NCI-H2196 treated with DMSO at 0.1 percent for 48 hours (cell line): ENCODE data around the gene TMC6.
"Not testable (repeated sequence)": the region's sequence is repeated elsewhere in the genome, so short reads cannot be mapped to it uniquely, and the experiment has no call there.

Experiments used
- DNase-seq: peaks from one replicate; lab custom pipeline; 2025; ENCODE audit not compliant: unreplicated experiment; lab: John Stamatoyannopoulos, UW

The TMC6 gene

GRCh38 chr17:78128551-78129350, at the start of gene TMC6:
Gene TMC6, minus strand, starts transcription at chr17:78128755. Its CDS starts 1,923 bp downstream, at chr17:78126832.
- DNase-seq: peak; percentile 89

GRCh38 chr17:78176548-78177025, 48.0 kb upstream of the TMC6 start:
- no peak for DNase-seq

- DNase-seq: no peak
Observed at GRCh38 chr17:78175643-78175981, 47.1 kb upstream of the TMC6 start.

- DNase-seq: peak; percentile 98
Observed at GRCh38 chr17:78174870-78175642, 46.5 kb upstream of the TMC6 start.

- peak; percentile 99 for DNase-seq
Observed at GRCh38 chr17:78174346-78174869, 45.9 kb upstream of the TMC6 start.

GRCh38 chr17:78173097-78173715, 44.7 kb upstream of the TMC6 start:
- DNase-seq: no peak

GRCh38 chr17:78172249-78173051, 43.9 kb upstream of the TMC6 start:
- DNase-seq: no peak

- not testable (repeated sequence) for DNase-seq
Observed at GRCh38 chr17:78171591-78172248, 43.2 kb upstream of the TMC6 start.

- DNase-seq: no peak
Observed at GRCh38 chr17:78170692-78171590, 42.4 kb upstream of the TMC6 start.

GRCh38 chr17:78168903-78169793, 40.6 kb upstream of the TMC6 start:
- peak; percentile 62 for DNase-seq

- peak; percentile 76 for DNase-seq
Observed at GRCh38 chr17:78168242-78168902, 39.8 kb upstream of the TMC6 start, which contains the start of gene SYNGR2. Gene SYNGR2, plus strand, starts transcription at chr17:78168581. Its CDS starts 36 bp downstream, at chr17:78168617.

GRCh38 chr17:78166416-78166815, 37.9 kb upstream of the TMC6 start:
- DNase-seq: no peak

- DNase-seq: no peak
Observed at GRCh38 chr17:78164748-78165607, 36.4 kb upstream of the TMC6 start.

GRCh38 chr17:78163881-78164747, 35.6 kb upstream of the TMC6 start:
- peak; percentile 81 for DNase-seq

GRCh38 chr17:78159575-78160158, 31.1 kb upstream of the TMC6 start:
- DNase-seq: no peak
